IPS-18a (cell line): ENCODE results near the gene CBFB.
A peak's percentile ranks its signal among the peaks of the same experiment; 100 is the strongest.

Experiments
- H3K27ac ChIP-seq: one replicate; pipeline ENCODE4 v1.5.1; 2013; ENCODE audit warnings: low read length
- H3K27me3 ChIP-seq: one replicate; pipeline ENCODE4 v1.6.1; 2013; ENCODE audit warnings: mild to moderate bottlenecking, low read length; ENCODE audit not compliant: control insufficient read depth, insufficient read depth
- H3K36me3 ChIP-seq: one replicate; pipeline ENCODE4 v1.6.1; 2013; ENCODE audit warnings: low read depth, low read length; ENCODE audit not compliant: control insufficient read depth
- H3K4me1 ChIP-seq: one replicate; pipeline ENCODE4 v1.6.1; 2013; ENCODE audit warnings: low read depth, low read length; ENCODE audit not compliant: control insufficient read depth
- H3K4me3 ChIP-seq: one replicate; pipeline ENCODE4 v1.5.1; 2013; ENCODE audit warnings: low read length
- H3K9ac ChIP-seq: one replicate; pipeline ENCODE4 v1.6.1; 2013; ENCODE audit warnings: mild to moderate bottlenecking, low read length, moderate library complexity
- H3K9me3 ChIP-seq: one replicate; pipeline ENCODE4 v1.6.1; 2013; ENCODE audit warnings: low read depth, low read length; ENCODE audit not compliant: control insufficient read depth

The CBFB gene

GRCh38 chr16:67017810-67018488 lies 11.0 kb upstream of the CBFB start:
- no peak overlapping the region for H3K9ac ChIP-seq
- H3K9me3 ChIP-seq, result no peaks in the 10 kb centered on the region
- H3K36me3 ChIP-seq, result no peaks in the 10 kb centered on the region
- H3K27me3 ChIP-seq, result peaks cover 31% of the 10 kb centered on the region
- no peaks in the 10 kb centered on the region for H3K4me1 ChIP-seq
- no peak overlapping the region for H3K27ac ChIP-seq
- H3K4me3 ChIP-seq, result no peak overlapping the region

GRCh38 chr16:67019171-67019570 lies 9.8 kb upstream of the CBFB start:
- Histone ChIP-seq H3K9ac (no peak overlapping the region), H3K27me3 (peaks cover 19% of the 10 kb centered on the region), H3K36me3 (no peaks in the 10 kb centered on the region), H3K4me3 (no peak overlapping the region), H3K27ac (no peak overlapping the region), H3K4me1 (no peaks in the 10 kb centered on the region), H3K9me3 (no peaks in the 10 kb centered on the region)

- Histone ChIP-seq H3K4me1 (no peaks in the 10 kb centered on the region), H3K9ac (no peak overlapping the region), H3K36me3 (no peaks in the 10 kb centered on the region), H3K27me3 (no peaks in the 10 kb centered on the region), H3K27ac (no peak overlapping the region), H3K4me3 (no peak overlapping the region), H3K9me3 (no peaks in the 10 kb centered on the region)
Measured at GRCh38 chr16:67021321-67021720, 7.6 kb upstream of the CBFB start.

GRCh38 chr16:67022531-67023214 lies 6.3 kb upstream of the CBFB start:
- H3K4me3 ChIP-seq, result no peak overlapping the region
- no peak overlapping the region for H3K9ac ChIP-seq
- no peaks in the 10 kb centered on the region for H3K4me1 ChIP-seq
- H3K9me3 ChIP-seq, result no peaks in the 10 kb centered on the region
- H3K36me3 ChIP-seq, result no peaks in the 10 kb centered on the region
- H3K27me3 ChIP-seq, result no peaks in the 10 kb centered on the region
- no peak overlapping the region for H3K27ac ChIP-seq

- H3K4me1 ChIP-seq, result peaks cover 5% of the 10 kb centered on the region
- H3K4me3 ChIP-seq, result no peak overlapping the region
- H3K27me3 ChIP-seq, result no peaks in the 10 kb centered on the region
- no peak overlapping the region for H3K27ac ChIP-seq
- no peaks in the 10 kb centered on the region for H3K9me3 ChIP-seq
- H3K9ac ChIP-seq, result no peak overlapping the region
- H3K36me3 ChIP-seq, result no peaks in the 10 kb centered on the region
Measured at GRCh38 chr16:67023689-67024088, 5.3 kb upstream of the CBFB start.

GRCh38 chr16:67024384-67025209 lies 4.4 kb upstream of the CBFB start:
- no peaks in the 10 kb centered on the region for H3K9me3 ChIP-seq
- H3K4me3 ChIP-seq, result no peak overlapping the region
- no peak overlapping the region for H3K27ac ChIP-seq
- H3K4me1 ChIP-seq, result peaks cover 5% of the 10 kb centered on the region
- H3K27me3 ChIP-seq, result peaks cover 1% of the 10 kb centered on the region
- H3K9ac ChIP-seq, result no peak overlapping the region
- no peaks in the 10 kb centered on the region for H3K36me3 ChIP-seq

GRCh38 chr16:67025210-67025550 lies 3.8 kb upstream of the CBFB start:
- Histone ChIP-seq H3K9me3 (no peaks in the 10 kb centered on the region), H3K9ac (no peak overlapping the region), H3K27ac (no peak overlapping the region), H3K4me3 (no peak overlapping the region), H3K4me1 (peaks cover 7% of the 10 kb centered on the region), H3K36me3 (no peaks in the 10 kb centered on the region), H3K27me3 (peaks cover 7% of the 10 kb centered on the region)

GRCh38 chr16:67026570-67026969 lies 2.4 kb upstream of the CBFB start:
- H3K4me3 ChIP-seq, result no peak overlapping the region

GRCh38 chr16:67027046-67027445 lies 1.9 kb upstream of the CBFB start:
- no peak overlapping the region for H3K9ac ChIP-seq
- no peak overlapping the region for H3K27ac ChIP-seq
- H3K4me1 ChIP-seq, result peaks cover 8% of the 10 kb centered on the region
- no peaks in the 10 kb centered on the region for H3K36me3 ChIP-seq
- no peaks in the 10 kb centered on the region for H3K9me3 ChIP-seq
- peaks cover 11% of the 10 kb centered on the region for H3K27me3 ChIP-seq
- no peak overlapping the region for H3K4me3 ChIP-seq

More at GRCh38 chr16:67026570-67026969, 2.4 kb upstream of the CBFB start:
- H3K4me1 ChIP-seq, result peaks cover 8% of the 10 kb centered on the region
- H3K36me3 ChIP-seq, result no peaks in the 10 kb centered on the region
- H3K9me3 ChIP-seq, result no peaks in the 10 kb centered on the region
- H3K27ac ChIP-seq, result no peak overlapping the region
- no peak overlapping the region for H3K9ac ChIP-seq
- H3K27me3 ChIP-seq, result peaks cover 11% of the 10 kb centered on the region

- H3K9ac ChIP-seq, result peak overlapping the region; percentile 66
- H3K4me1 ChIP-seq, result peaks cover 8% of the 10 kb centered on the region
- H3K4me3 ChIP-seq, result peak overlapping the region; percentile 73
- H3K27me3 ChIP-seq, result peaks cover 11% of the 10 kb centered on the region
- H3K9me3 ChIP-seq, result no peaks in the 10 kb centered on the region
- no peaks in the 10 kb centered on the region for H3K36me3 ChIP-seq
- no peak overlapping the region for H3K27ac ChIP-seq
Measured at GRCh38 chr16:67028167-67028695, 718 bp upstream of the CBFB start.

GRCh38 chr16:67029254-67030096 lies 526 bp downstream of the CBFB start:
- no peaks in the 10 kb centered on the region for H3K9me3 ChIP-seq
- no peak overlapping the region for H3K27ac ChIP-seq
- peak overlapping the region; percentile 67 for H3K4me3 ChIP-seq
- H3K27me3 ChIP-seq, result peaks cover 11% of the 10 kb centered on the region
- H3K9ac ChIP-seq, result peak overlapping the region; percentile 65
- H3K36me3 ChIP-seq, result no peaks in the 10 kb centered on the region
- H3K4me1 ChIP-seq, result peaks cover 8% of the 10 kb centered on the region
